ENCODE measurements around the gene FAM43A. TPM values are rescaled to one million over a fixed set of nuclear protein-coding genes. Genes with fewer than 3 reads are reported as not detected.

FAM43A gene
- total RNA-seq, 1 donor from 2014 or later, result 2.9 TPM

DNA sequence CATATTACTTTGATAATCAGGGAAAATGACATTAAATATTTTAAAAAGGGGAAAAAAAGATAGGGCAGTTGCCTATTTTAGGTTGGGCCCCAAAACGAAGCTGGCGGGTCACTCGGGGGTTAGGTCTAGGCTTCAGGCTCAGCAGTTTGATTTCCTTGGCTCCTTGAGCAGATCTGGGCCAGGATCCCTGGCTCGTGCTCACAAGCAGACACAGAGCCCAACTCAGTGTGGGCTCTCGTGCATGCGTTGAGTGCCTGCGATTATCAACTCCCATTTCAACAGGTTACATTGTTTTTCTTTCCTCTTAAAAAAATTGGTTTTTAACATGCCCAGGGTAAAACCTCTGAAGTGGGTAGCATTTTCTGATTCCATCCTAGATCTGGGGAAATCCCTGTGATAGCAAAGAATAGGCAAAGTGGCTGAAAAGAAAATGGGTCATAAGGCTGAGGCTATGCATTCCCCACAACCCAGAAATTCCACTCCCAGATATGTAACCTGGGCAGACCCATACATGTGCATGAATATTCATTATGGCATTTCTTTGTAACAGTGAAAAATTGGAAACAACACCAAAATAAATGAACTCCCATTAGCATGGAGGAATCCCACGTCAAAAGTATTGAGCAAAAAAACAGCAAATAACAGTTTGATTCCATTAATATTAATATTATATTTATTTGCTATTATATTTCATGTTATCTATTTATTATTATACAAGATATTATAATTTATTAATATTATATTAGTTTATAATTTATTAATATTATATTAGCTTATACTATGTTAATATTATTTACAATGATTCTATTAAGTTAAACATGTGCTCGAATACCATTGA lies 27.8 kb downstream of the FAM43A start:
- Histone ChIP-seq H3K4me3 (ENCODE audit: low read depth, low read length) (no peak overlapping the region), H3K27me3 (ENCODE audit: control insufficient read depth, insufficient read depth, low read length) (no peaks in the 10 kb centered on the region), H3K36me3 (ENCODE audit: control insufficient read depth, insufficient read depth, low read length) (no peaks in the 10 kb centered on the region)
- DNase-seq (ENCODE audit: low read depth) (no peak), FAIRE-seq (no peak)
- no peak for TF ChIP-seq CTCF (IDR thresholded peaks at IDR 0.05; ENCODE audit: insufficient read depth, low read length, severe bottlenecking)

DNA sequence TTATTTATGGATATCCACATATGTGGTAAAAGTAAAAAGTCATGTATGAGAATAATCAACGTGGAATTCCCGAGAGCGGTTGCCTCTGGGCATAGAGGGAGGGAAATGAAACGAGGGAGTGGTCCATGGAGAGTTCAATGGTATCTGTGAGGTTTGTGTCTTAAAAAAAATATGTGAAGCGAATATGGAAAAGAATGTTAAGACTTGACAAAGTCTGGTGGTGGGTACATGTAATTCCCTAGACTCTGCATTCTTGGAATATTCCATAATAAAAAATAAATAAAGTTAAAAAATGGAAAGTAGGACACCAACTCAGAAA lies 28.4 kb downstream of the FAM43A start:
- H3K27me3 ChIP-seq (ENCODE audit: control insufficient read depth, insufficient read depth, low read length), result no peaks in the 10 kb centered on the region
- FAIRE-seq (no peak), DNase-seq (ENCODE audit: low read depth) (no peak)
- H3K4me3 ChIP-seq (ENCODE audit: low read depth, low read length), result no peak overlapping the region
- no peaks in the 10 kb centered on the region for H3K36me3 ChIP-seq (ENCODE audit: control insufficient read depth, insufficient read depth, low read length)
- no peak for TF ChIP-seq CTCF (IDR thresholded peaks at IDR 0.05; ENCODE audit: insufficient read depth, low read length, severe bottlenecking)

- H3K27me3 ChIP-seq (ENCODE audit: control insufficient read depth, insufficient read depth, low read length), result no peaks in the 10 kb centered on the region
- TF ChIP-seq CTCF (IDR thresholded peaks at IDR 0.05; ENCODE audit: insufficient read depth, low read length, severe bottlenecking), result no peak
- no peak for FAIRE-seq
Observed at GRCh38 chr3:194714564-194714963, 28.9 kb downstream of the FAM43A start.

GRCh38 chr3:194715022-194715800 lies 29.5 kb downstream of the FAM43A start:
- DNase-seq (ENCODE audit: low read depth) (peak; percentile 74), FAIRE-seq (peak; percentile 90)
- H3K27me3 ChIP-seq (ENCODE audit: control insufficient read depth, insufficient read depth, low read length), result no peaks in the 10 kb centered on the region
- H3K4me3 ChIP-seq (ENCODE audit: low read depth, low read length), result no peak overlapping the region
- no peaks in the 10 kb centered on the region for H3K36me3 ChIP-seq (ENCODE audit: control insufficient read depth, insufficient read depth, low read length)
- no peak for TF ChIP-seq CTCF (IDR thresholded peaks at IDR 0.05; ENCODE audit: insufficient read depth, low read length, severe bottlenecking)

More at GRCh38 chr3:194714564-194714963, 28.9 kb downstream of the FAM43A start:
- DNase-seq (ENCODE audit: low read depth), result no peak
- Histone ChIP-seq H3K36me3 (ENCODE audit: control insufficient read depth, insufficient read depth, low read length) (no peaks in the 10 kb centered on the region), H3K4me3 (ENCODE audit: low read depth, low read length) (no peak overlapping the region)

DNA sequence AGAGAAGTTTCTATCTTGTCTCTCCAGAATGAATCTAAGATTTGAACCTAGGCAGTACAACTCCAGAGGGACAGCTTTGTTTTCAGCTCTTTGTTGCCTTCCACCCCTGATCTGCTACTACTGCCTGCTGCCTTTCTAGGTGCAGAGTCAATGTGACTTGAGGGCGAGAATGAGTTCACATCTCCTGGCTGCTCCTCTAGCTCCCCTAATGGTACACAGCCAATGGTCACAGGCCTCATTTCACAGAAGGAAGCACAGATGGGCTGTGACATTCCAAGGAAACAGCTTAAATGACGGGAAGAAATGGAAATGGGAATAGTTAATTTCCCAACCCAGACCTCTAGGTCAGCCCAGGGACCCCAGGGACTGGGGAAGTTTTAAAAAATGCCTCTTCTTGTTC lies 32.4 kb downstream of the FAM43A start:
- Histone ChIP-seq H3K27me3 (ENCODE audit: control insufficient read depth, insufficient read depth, low read length) (no peaks in the 10 kb centered on the region), H3K4me3 (ENCODE audit: low read depth, low read length) (no peak overlapping the region), H3K36me3 (ENCODE audit: control insufficient read depth, insufficient read depth, low read length) (no peaks in the 10 kb centered on the region)
- FAIRE-seq (no peak), DNase-seq (ENCODE audit: low read depth) (no peak)
- TF ChIP-seq CTCF (IDR thresholded peaks at IDR 0.05; ENCODE audit: insufficient read depth, low read length, severe bottlenecking), result no peak

Data from bronchial epithelial cell (primary cell).